ENCODE data around the gene MAD1L1.

The MAD1L1 gene

GRCh38 chr7:1993776-1994740, 238.7 kb downstream of the MAD1L1 start:
- H3K36me3 ChIP-seq (ENCODE audit: control insufficient read depth, low read length) = no peaks in the 10 kb centered on the region
- no peaks in the 10 kb centered on the region for H4K20me1 ChIP-seq (ENCODE audit: control insufficient read depth, insufficient read depth, low read depth, low read length)
- TF ChIP-seq, protein P1, sequence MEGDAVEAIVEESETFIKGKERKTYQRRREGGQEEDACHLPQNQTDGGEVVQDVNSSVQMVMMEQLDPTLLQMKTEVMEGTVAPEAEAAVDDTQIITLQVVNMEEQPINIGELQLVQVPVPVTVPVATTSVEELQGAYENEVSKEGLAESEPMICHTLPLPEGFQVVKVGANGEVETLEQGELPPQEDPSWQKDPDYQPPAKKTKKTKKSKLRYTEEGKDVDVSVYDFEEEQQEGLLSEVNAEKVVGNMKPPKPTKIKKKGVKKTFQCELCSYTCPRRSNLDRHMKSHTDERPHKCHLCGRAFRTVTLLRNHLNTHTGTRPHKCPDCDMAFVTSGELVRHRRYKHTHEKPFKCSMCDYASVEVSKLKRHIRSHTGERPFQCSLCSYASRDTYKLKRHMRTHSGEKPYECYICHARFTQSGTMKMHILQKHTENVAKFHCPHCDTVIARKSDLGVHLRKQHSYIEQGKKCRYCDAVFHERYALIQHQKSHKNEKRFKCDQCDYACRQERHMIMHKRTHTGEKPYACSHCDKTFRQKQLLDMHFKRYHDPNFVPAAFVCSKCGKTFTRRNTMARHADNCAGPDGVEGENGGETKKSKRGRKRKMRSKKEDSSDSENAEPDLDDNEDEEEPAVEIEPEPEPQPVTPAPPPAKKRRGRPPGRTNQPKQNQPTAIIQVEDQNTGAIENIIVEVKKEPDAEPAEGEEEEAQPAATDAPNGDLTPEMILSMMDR (IDR thresholded peaks at IDR 0.05; ENCODE audit: low read depth, low read length, poor library complexity, severe bottlenecking) = no peak
- TF ChIP-seq EZH2phosphoT487 (IDR thresholded peaks at IDR 0.05; ENCODE audit: borderline replicate concordance, low read length) = no peak
- H3K4me1 ChIP-seq (ENCODE audit: control insufficient read depth, low read length) = peaks cover 4% of the 10 kb centered on the region; the same call in 1 of the 2 replicates
- no peak overlapping the region for H3K4me3 ChIP-seq (ENCODE audit: low read length)
- H3K9me2 ChIP-seq (replicated peaks; ENCODE audit: control insufficient read depth, low read length) = no peaks in the 10 kb centered on the region
- no peaks in the 10 kb centered on the region for H3K9me3 ChIP-seq (ENCODE audit: control insufficient read depth, insufficient read depth, low read length)
- H3K79me2 ChIP-seq (ENCODE audit: control insufficient read depth, low read length) = no peaks in the 10 kb centered on the region
- H3K27me3 ChIP-seq (ENCODE audit: control insufficient read depth, low read length) = no peaks in the 10 kb centered on the region
- no peak overlapping the region for H3K4me2 ChIP-seq (ENCODE audit: low read length)
- no peak overlapping the region for H3K27ac ChIP-seq (ENCODE audit: low read depth, low read length)
- H3F3A ChIP-seq (ENCODE audit: control insufficient read depth, insufficient read depth) = no peaks in the 10 kb centered on the region

GRCh38 chr7:1993031-1993695, 239.6 kb downstream of the MAD1L1 start:
- no peak overlapping the region for H3K4me2 ChIP-seq (ENCODE audit: low read length)
- H3K27ac ChIP-seq (ENCODE audit: low read depth, low read length) = no peak overlapping the region
- H3K4me3 ChIP-seq (ENCODE audit: low read length) = no peak overlapping the region
- H3F3A ChIP-seq (ENCODE audit: control insufficient read depth, insufficient read depth) = no peaks in the 10 kb centered on the region
- TF ChIP-seq, protein P1 (IDR thresholded peaks at IDR 0.05; ENCODE audit: low read depth, low read length, poor library complexity, severe bottlenecking) = no peak
- no peak for TF ChIP-seq EZH2phosphoT487 (IDR thresholded peaks at IDR 0.05; ENCODE audit: borderline replicate concordance, low read length)
- no peaks in the 10 kb centered on the region for H3K9me3 ChIP-seq (ENCODE audit: control insufficient read depth, insufficient read depth, low read length)
- H3K4me1 ChIP-seq (ENCODE audit: control insufficient read depth, low read length) = peaks cover 4% of the 10 kb centered on the region; the same call in 1 of the 2 replicates
- no peaks in the 10 kb centered on the region for H3K9me2 ChIP-seq (replicated peaks; ENCODE audit: control insufficient read depth, low read length)
- no peaks in the 10 kb centered on the region for H3K36me3 ChIP-seq (ENCODE audit: control insufficient read depth, low read length)
- no peaks in the 10 kb centered on the region for H3K79me2 ChIP-seq (ENCODE audit: control insufficient read depth, low read length)
- no peaks in the 10 kb centered on the region for H4K20me1 ChIP-seq (ENCODE audit: control insufficient read depth, insufficient read depth, low read depth, low read length)
- H3K27me3 ChIP-seq (ENCODE audit: control insufficient read depth, low read length) = no peaks in the 10 kb centered on the region

DNA sequence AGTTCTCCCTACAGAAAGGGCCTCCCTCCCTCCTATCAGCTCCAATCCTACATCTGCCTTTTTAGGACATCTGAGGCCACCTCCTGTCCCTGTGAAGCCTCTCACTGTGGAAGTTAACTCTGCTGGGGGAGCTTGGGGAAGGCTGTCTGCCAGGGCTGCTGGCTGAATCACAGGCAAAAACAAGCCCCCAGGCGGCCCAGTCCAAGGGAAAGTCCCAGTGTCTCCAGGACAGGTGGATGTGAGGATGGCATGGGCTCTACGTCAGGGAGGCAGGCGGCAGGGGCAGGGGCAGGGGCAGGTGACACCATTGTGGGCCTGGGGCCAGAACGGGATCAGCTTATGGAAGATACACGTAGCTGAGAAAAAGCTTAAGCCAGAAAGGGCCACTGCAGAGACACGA, 240.2 kb downstream of the MAD1L1 start:
- no peak overlapping the region for H3K4me3 ChIP-seq (ENCODE audit: low read length)
- no peaks in the 10 kb centered on the region for H4K20me1 ChIP-seq (ENCODE audit: control insufficient read depth, insufficient read depth, low read depth, low read length)
- TF ChIP-seq EZH2phosphoT487 (IDR thresholded peaks at IDR 0.05; ENCODE audit: borderline replicate concordance, low read length) = no peak
- no peaks in the 10 kb centered on the region for H3K9me3 ChIP-seq (ENCODE audit: control insufficient read depth, insufficient read depth, low read length)
- no peaks in the 10 kb centered on the region for H3K79me2 ChIP-seq (ENCODE audit: control insufficient read depth, low read length)
- no peak overlapping the region for H3K27ac ChIP-seq (ENCODE audit: low read depth, low read length)
- no peaks in the 10 kb centered on the region for H3K27me3 ChIP-seq (ENCODE audit: control insufficient read depth, low read length)
- H3K36me3 ChIP-seq (ENCODE audit: control insufficient read depth, low read length) = no peaks in the 10 kb centered on the region
- no peaks in the 10 kb centered on the region for H3K9me2 ChIP-seq (replicated peaks; ENCODE audit: control insufficient read depth, low read length)
- no peak overlapping the region for H3K4me2 ChIP-seq (ENCODE audit: low read length)
- H3F3A ChIP-seq (ENCODE audit: control insufficient read depth, insufficient read depth) = no peaks in the 10 kb centered on the region
- peaks cover 4% of the 10 kb centered on the region; the same call in 1 of the 2 replicates for H3K4me1 ChIP-seq (ENCODE audit: control insufficient read depth, low read length)
